Inferior parietal cortex (tissue), 1 donor: ENCODE measurements around the gene COL18A1.

ENCODE experiments used
- DNase-seq: peaks from one replicate; pipeline ENCODE4 v3.0.0-alpha.2; 2016; ENCODE audit errors: extremely low spot score

COL18A1 gene

GRCh38 chr21:45533361-45533845 lies 128.4 kb downstream of the COL18A1 start:
- DNase-seq, result no peak

GRCh38 chr21:45533846-45534635 lies 129.1 kb downstream of the COL18A1 start:
- DNase-seq, result no peak

- DNase-seq, result peak; percentile 13
Observed at GRCh38 chr21:45534636-45535331, 129.8 kb downstream of the COL18A1 start.

GRCh38 chr21:45535341-45536081 lies 130.5 kb downstream of the COL18A1 start:
- no peak for DNase-seq

GRCh38 chr21:45536301-45537081 lies 131.5 kb downstream of the COL18A1 start:
- no peak for DNase-seq

- no peak for DNase-seq
Observed at GRCh38 chr21:45537111-45537745, 132.3 kb downstream of the COL18A1 start.

GRCh38 chr21:45537746-45538291 lies 132.9 kb downstream of the COL18A1 start:
- DNase-seq, result no peak

GRCh38 chr21:45538381-45539045 lies 133.5 kb downstream of the COL18A1 start:
- DNase-seq, result no peak

GRCh38 chr21:45539046-45539795 lies 134.3 kb downstream of the COL18A1 start:
- no peak for DNase-seq

GRCh38 chr21:45539796-45540600 lies 135.0 kb downstream of the COL18A1 start:
- no peak for DNase-seq

- DNase-seq, result no peak
Observed at GRCh38 chr21:45540601-45540970, 135.6 kb downstream of the COL18A1 start.

GRCh38 chr21:45541221-45542039 lies 136.5 kb downstream of the COL18A1 start:
- DNase-seq, result peak; percentile 51

- peak; percentile 57 for DNase-seq
Observed at GRCh38 chr21:45542242-45542666, 137.3 kb downstream of the COL18A1 start, which contains the start of gene SLC19A1. TSS of gene SLC19A1 (minus strand) at chr21:45542440. CDS start at chr21:45537959, 4,481 bp downstream.

- no peak for DNase-seq
Observed at GRCh38 chr21:45542667-45543370, 137.9 kb downstream of the COL18A1 start.

GRCh38 chr21:45543371-45543709 lies 138.4 kb downstream of the COL18A1 start:
- DNase-seq, result peak; percentile 15

- DNase-seq, result no peak
Observed at GRCh38 chr21:45543710-45544448, 138.9 kb downstream of the COL18A1 start.
